HG03064 (cell line): ENCODE data around the gene SLC12A3.

Source experiments
- ATAC-seq: cut with Tn5 transposase; IDR thresholded peaks from one replicate; pipeline ENCODE4 v1.9.1; 2021; ENCODE audit warnings: low read depth; ENCODE audit not compliant: unreplicated experiment

SLC12A3 gene

DNA sequence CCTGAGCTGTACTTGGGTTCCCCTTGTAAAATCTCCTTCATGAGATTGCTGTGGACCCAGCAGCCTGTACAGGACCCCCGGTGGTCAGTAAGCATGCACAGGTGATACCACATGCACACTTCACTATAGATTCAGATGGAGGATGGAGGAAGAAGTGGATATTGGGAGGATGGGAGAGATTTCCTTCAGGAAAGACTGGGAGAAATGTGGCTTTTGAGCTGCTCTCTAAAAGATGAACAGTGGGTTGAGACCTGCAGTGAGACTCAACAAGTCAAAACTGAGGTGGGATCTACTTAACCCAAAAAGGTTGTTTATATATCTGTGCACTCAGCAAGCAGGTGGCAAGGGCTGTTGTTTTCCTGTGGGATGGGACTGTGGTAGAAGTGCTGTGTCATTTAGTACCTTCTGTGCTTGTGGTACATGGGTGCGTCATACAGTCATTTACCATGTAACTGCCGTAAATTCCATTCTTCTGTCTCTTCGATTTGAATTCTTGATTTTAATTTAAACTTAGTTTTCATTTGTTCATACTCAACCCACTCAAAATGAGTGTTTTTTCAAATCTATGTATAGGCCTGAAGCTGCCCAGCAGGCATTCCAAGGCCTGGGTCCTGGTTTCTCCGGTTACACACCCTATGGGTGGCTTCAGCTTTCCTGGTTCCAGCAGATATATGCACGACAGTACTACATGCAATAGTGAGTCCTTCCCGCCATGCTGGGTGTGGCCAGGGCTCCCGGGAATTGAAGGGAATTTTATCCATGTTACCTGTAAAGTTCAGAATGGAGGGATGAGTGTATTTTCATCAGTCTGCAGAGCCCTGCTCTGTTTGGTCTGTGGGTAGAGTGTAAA is 73.9 kb downstream of the SLC12A3 start:
- no peak for ATAC-seq

DNA sequence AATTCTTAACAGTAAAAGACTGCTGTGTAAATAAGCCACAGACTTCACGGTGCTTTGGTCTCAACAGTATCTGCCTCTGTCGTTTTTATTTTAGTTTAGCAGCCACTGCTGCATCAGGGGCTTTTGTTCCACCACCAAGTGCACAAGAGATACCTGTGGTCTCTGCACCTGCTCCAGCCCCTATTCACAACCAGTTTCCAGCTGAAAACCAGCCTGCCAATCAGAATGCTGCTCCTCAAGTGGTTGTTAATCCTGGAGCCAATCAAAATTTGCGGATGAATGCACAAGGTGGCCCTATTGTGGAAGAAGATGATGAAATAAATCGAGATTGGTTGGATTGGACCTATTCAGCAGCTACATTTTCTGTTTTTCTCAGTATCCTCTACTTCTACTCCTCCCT is 74.8 kb downstream of the SLC12A3 start:
- no peak for ATAC-seq

DNA sequence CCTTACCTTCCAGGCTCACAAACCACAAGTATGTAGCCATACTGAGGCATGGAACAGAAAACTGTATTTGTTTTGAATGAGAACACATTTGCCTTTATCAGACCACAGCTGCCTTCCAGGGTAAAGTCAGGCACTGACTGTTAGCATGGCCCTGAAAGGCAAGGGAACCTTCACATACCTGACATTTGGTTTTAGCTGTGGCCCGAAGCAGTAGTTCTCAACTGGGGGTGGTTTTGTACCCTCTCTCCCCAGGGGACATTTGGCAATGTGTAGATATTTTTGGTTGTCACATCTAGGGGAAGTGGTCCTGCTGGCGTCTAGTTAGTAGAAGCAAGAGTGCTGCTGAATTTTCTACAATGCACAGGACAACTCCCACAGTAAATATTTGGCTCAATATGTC is 76.1 kb downstream of the SLC12A3 start:
- ATAC-seq: no peak

DNA sequence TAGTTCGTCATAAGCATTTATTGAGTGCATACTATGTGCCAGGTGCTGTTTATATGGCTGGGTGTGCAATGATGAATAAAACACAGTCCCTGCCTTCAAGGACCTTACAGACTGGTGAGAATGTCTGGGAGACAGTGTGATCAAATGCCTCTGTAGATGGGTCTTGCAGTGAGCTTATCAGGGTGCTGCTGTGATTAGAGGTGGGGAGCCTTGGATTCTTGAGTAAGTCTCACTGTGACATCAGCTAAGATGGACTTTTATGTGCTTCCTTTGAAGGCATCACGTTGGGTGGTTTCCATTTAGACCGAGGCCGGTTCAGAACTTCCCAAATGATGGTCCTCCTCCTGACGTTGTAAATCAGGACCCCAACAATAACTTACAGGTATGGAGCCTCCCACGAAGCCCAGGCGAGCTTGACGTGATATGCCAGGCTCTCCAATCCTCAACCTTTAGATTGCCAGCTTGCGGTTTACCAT is 76.9 kb downstream of the SLC12A3 start:
- ATAC-seq: no peak

DNA sequence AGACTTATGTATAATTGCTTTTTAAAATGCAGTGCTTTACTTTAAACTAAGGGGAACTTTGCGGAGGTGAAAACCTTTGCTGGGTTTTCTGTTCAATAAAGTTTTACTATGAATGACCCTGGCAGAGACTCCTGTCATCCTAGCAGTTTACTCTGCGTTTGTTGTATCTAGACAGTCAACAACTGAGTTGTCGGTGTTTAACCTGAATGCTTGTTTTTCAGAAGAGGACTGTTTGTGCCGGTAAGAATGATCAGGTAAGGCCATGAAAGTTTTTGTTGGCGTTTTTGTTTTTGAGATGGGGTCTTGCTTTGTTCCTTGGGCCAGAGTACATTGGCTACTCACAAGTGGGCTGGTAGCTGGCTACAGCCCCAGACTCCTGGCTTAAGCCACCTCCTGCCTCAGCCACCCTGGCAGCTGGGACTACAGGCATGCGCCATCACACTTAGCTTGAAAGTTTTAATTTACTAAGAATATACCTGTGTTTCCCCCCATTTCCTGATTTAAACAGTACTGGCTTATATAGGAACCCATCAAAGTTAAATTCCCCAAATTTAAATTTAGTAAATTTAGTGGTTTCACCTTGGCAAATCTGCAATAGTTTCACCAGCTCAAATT is 78.9 kb downstream of the SLC12A3 start:
- no peak for ATAC-seq

DNA sequence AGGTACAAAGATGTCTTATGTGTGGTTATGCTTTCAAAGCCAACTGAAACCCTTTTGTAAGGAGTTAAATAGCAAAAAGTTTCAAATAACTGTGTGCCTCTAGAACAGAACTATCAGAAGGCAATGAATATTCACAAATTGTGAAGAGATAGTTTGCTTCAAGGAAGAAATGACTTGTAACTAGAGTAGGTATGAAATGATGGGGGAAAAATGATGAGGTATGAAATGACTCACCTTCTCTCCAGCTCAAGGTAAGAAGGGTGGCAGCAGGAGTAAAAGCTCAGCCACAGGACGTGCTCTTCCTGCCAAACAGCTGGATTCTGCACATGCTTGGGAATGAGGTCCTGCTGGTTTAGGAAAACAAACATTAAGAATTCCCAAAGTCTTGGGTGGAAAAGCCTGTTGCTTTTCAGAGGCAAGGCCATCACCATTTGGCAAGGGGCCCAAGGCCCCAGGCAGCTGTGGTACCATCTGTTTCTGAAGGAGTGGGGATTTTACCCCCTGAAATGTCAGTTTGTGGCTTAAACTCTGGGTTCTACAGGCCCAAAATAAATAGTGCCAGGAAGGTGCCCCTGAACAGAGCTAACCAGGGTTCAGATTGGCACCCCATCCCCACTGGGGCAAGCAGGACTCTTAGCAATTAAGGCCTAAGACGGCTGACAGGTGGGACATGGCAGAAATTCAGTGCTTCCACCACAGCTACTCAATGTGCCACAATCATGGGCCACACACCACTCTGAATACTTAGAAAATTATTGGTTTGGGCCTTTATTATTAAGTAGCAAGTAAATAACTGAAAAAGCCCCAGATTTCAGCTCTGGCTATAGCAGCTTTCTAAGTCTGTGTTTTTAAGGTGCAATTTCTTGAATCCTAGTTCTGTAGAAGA is 80.2 kb downstream of the SLC12A3 start:
- no peak for ATAC-seq

DNA sequence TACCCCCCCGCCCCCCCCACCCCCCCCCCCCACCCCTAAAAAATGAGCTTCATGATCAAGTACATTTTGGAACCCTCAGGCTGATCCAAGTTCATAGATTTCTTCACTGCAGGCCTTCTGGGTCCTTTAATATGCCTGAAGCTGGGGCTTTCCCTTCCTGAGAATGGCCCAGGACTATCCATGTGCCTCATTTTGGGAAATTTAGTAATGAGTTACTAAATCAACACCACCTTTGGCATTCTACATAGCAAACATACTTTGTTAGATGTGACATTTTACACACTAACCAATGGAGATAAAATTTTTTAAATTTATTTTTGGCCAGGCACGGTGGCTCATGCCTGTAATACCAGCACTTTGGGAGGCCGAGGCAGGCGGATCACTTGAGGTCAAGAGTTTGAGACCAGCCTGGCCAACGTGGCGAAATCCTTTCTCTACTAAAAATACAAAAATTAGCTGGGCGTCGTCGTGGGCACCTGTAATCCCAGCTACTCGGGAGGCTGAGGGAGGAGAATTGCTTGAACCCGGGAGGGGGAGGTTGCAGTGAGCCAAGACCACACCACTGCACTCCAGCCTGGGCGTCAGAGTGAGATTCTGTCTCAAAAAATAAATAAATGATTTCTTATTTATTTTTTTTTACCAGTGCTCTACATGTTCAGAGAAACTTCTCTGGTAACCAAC is 81.0 kb downstream of the SLC12A3 start:
- no peak for ATAC-seq

DNA sequence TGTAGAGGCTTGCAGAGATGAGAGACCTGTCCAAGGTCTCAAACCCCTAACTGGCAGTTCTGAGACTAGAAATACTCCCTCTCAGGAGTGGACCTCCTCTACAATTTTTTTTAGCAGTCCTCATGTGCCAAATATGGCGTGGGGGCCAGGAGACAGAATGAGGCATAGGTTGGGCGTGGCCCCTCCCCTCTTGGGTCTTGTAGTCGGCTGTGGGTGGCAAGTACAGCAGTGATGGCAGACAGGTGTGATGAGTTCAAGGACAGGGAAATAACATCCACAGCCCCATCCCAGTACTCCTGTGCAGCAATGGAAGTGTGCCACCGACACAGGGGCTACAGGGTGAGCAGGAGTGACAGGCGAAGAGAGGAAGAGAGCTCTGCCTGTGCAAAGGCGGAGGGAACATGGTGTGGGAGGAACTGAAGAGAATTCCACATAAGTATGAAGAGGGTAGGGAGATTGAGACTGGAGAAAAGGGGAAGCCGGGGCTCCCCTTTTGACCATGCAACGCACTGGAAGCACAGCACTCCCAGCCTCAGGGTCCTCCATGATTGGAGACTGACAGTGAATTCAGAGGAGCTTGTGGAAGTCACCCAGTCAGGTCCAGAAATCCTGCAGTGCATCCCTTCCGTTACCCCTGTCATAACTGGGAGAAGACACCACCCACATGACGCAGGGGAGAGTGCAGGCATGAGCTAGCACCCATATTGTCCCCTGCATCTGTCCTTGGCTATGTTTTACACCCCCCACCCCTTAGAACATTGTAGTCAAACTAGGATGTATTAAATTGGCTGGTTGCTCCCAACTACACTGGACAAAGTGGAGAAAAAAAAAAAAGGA is 82.0 kb downstream of the SLC12A3 start:
- no peak for ATAC-seq

DNA sequence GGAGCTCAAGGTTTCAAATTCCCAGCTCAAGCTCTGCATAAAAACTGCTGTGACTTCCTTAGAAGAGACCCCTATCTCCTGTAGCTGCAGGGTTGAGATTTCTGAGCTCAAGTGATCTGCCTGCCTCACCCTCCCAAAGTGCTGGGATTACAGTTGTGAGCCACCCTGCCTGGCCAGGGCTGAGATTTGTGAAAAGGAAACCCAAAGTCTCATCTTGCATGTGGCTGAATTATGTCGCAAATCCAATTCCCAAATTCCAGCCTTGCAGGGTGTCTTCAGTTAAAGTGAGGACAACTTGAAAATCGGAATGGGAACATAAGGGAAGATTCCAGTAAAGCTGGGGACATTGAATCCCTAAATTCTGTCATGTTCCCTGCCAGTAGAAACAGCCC is 82.6 kb downstream of the SLC12A3 start:
- no peak for ATAC-seq

DNA sequence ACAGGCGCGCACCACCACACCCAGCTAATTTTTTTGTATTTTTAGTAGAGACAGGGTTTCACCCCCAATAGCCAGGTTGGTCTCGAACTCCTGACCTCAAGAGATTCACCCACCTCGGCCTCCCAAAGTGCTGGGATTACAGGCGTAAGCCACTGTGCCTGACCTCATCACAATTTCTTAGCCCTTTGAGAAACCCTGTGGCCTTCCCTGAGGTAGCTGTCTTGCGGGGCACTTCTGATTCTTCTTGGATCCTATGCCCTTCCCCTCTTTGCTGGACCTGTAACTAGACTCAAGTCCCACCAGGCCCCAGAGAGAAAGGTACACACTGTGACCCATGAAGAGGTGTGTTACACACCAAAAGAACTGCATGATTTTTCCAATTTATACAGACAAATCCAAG is 83.2 kb downstream of the SLC12A3 start:
- no peak for ATAC-seq

DNA sequence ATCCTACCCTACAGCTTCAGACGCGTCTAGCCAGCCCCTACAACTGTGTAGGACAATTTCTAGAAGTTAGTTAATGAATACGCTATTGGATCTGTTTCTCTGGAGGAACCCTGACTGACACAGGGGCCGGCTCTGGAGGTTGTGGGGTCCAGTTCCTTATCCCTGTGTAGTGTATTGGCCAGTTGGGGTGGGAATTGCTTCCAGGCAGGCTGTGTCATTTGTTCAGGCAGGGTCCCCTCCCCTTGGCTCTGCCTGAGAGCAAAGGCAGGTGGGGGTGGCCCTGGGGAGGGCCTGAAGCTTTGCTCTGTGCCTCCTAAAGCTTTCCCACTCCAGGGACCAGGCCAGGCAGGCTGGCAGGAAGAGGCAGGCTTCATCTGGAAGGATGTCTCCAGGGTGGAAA is 85.0 kb downstream of the SLC12A3 start:
- ATAC-seq: no peak

DNA sequence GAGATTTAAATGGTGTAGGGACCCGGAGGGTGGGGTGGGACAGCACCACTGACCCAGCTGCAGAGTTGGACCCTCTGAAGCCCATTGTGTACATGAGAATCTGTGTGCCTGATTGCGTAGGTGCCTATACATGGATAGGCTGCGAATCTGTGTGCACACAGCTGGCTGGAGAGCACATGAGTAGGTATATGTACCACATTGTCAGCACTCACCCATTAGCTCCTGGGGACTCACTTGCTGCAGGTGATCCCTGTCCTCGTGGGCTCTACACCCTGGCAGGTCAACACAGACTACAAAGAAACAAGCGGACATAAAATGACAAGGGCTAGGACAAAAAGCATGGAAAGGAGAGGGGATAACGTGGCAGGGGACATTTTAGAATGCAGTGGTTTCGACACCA is 85.4 kb downstream of the SLC12A3 start:
- no peak for ATAC-seq

DNA sequence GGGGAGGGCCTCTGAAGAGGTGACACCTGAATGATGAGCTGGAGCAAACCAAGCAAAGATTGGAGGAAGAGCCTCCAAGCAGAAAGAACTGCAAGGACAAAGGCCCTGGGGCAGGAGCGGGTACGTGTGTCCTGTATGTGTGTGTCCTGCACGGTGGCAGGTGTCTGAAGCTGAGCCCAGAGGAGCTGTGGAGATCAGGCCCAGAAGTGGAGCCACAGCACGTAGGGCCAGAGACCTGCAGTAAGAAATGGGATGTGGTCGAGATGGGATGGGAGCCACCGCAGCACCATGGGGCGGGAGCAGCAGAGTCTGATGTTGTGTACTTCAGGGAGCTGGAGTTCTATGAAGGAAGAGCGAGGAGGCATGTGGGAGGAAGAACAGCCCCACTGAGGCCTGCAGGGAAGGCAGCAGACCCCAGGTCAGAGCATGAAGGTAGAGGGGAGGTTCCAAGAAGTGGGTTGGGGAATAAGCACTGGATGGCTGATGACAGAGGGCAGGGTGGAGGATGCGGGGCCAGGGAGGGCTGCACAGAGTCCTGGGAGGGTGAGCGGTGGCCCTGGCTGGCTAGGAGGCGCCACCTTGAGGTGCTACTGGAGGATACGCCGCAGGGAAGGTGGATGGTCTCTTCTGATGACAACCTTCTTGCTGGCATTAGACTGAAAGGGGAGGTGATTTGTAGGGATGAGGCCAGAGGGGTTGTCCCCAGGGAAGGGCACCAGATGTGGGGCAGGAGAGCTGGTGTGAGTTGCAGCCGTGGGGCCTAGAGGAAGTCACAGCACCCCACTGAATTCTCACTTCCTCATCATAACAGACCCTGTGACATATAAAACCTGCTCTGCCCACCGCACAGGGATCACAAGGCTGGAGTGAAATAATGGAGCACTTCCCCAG is 86.1 kb downstream of the SLC12A3 start:
- ATAC-seq: no peak

DNA sequence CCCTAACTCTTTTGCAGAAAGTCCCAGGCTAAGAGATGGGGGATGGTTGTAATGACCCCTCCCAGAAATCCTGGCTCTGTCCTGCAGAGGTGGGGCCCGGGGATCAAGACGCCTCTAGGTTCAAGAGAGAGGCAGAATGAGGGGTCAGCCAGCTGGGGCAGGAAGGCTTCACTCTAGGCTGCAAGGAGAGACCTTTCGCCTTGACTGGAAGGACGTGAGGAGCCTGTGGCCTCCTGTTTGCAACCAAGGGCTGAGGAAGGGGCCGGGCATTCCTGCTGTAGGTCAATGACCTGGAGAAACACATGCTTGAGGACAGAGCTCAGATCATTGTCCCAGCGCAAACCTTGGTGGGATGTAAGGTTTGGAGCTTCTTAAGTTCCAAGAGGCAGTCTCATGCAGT is 88.0 kb downstream of the SLC12A3 start:
- ATAC-seq: no peak

DNA sequence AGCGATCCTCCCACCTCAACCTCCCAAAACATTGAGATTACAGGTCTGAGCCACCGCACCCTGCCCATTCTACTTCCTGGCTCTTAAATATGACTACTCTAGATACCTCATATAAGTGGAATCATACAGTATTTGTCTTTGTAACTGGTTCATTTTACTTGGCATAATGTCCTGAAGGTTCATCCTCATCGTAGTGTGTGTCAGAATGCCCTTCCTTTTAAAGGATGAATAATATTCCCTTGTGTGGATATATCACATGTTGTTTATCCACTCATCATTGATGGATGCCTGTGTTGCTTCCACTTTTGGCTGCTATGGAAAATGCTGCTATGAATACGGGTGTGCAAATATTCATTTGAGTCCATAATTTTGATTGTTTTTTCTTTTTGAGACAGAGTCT is 91.1 kb downstream of the SLC12A3 start:
- ATAC-seq: no peak

DNA sequence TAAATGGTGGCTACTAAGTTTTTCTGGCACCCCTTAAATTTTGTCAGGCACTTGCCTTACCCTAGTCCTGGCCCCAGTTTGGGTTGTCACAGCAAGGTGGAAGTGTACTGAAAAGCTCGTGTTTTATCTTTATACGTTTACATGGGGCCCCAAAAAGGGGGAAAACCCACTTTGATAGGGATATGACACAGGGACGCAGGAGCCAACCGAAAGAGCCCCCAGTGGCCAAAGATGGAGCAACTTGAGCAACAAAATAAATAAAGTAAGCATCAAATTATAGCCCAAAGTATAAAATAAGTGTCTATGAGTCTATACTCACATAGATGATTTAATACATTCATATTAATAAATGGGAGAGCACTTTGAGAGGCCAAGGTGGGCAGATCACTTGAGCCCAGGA is 91.7 kb downstream of the SLC12A3 start:
- no peak for ATAC-seq

DNA sequence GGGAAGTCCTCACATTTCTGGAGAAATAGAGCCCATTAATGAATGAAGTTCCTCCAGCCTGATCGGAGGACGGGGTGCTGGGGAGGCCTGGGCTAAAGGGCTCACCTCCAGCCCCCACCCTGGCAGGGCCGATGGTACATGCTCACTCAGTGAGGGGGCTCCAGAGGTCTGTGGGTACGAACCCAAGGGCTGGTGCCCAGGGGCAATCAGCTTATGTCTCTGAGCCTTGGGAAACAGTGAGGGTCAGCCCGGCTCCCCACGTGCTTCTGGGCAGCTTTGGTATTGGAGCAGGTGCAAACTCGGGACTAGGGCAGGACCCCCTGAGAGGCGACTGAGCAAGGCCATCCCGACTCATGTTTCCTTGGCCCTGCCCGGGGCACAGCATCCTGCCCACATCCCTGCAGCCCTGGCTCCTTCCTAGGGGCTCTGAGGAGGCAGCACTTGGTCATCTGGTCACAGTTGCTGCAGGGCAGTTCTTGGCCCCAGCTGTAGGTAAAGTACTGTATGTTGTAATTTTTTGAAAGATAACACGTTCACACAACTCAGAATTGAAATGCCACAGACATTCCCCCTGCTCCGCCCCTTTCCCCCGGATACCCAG is 95.8 kb downstream of the SLC12A3 start:
- ATAC-seq: no peak

DNA sequence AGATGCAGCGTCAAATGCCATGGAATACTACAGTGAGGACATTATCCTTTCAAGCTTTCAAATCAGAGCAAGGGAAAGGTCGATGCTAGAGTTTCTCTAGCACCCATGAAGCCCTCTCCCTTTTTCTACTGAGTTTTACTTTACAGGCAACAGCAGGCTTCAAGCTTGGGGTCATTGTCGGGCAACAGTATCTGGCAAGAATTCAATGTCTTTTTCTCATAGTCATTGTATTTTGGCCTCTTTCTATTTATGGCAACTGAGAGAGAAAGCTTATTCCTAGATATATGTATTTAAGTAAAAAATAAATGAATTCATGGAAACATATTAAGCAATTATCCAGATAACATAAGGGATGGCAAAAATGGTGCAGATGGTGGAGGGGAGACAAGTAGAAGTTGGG is 96.4 kb downstream of the SLC12A3 start:
- ATAC-seq: no peak
